Body of pancreas (tissue), 4 donors: Measurements from ENCODE around the gene EML6.

Source experiments
- POLR2A ChIP-seq, 3 donors: fragments of 450-650 bp; IDR thresholded peaks; one replicate each; pipeline ENCODE4 v1.6.1; 2016; ENCODE audit warnings: antibody characterized with exemption in 3 of 3, mild to moderate bottlenecking in 2 of 3
- TF ChIP-seq, protein P1 (sequence below), 7 experiments: fragments of 450-650 bp in 4 of 7; fragments of 200-600 bp in 3 of 7; sonication (generic) in 3 of 7; IDR thresholded peaks; one replicate each; pipeline ENCODE4 v1.5.1; 2016 to 2019; ENCODE audit warnings: antibody characterized with exemption in 7 of 7

DNA sequence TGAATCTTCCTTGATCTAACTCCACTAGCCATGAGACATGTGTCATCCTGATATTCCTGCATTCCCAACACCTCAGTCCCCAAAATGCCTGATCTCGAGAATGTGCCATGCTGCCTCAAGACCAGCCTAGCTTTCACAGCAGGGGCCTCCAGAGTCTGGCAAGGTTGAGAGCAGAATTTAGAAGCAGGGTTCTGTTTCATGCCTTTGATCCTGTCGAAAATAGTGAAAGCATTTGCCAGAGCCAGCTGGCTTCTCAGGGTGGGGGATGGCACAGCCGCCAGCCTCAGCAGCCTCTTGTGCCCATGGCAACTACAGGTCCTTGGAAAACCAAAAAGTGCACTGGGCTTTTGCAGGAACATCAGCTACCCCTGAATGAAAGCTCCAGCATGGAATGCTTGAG, 183.3 kb downstream of the EML6 start:
- TF ChIP-seq, protein P1, sequence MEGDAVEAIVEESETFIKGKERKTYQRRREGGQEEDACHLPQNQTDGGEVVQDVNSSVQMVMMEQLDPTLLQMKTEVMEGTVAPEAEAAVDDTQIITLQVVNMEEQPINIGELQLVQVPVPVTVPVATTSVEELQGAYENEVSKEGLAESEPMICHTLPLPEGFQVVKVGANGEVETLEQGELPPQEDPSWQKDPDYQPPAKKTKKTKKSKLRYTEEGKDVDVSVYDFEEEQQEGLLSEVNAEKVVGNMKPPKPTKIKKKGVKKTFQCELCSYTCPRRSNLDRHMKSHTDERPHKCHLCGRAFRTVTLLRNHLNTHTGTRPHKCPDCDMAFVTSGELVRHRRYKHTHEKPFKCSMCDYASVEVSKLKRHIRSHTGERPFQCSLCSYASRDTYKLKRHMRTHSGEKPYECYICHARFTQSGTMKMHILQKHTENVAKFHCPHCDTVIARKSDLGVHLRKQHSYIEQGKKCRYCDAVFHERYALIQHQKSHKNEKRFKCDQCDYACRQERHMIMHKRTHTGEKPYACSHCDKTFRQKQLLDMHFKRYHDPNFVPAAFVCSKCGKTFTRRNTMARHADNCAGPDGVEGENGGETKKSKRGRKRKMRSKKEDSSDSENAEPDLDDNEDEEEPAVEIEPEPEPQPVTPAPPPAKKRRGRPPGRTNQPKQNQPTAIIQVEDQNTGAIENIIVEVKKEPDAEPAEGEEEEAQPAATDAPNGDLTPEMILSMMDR (IDR thresholded peaks at IDR 0.05): no peak
- TF ChIP-seq POLR2A (IDR thresholded peaks at IDR 0.05): no peak
